C4-2B (cell line): ENCODE measurements around the gene SLC25A19.

Experiments
- ZFX ChIP-seq: fragments of 450-650 bp; IDR thresholded peaks from 2 replicates; pipeline ENCODE4 v1.6.1; 2017
- TF ChIP-seq, protein P1 (sequence below): fragments of 450-650 bp; conservative IDR thresholded peaks from 2 replicates; pipeline ENCODE4 v1.5.1; 2017; ENCODE audit warnings: mild to moderate bottlenecking

DNA sequence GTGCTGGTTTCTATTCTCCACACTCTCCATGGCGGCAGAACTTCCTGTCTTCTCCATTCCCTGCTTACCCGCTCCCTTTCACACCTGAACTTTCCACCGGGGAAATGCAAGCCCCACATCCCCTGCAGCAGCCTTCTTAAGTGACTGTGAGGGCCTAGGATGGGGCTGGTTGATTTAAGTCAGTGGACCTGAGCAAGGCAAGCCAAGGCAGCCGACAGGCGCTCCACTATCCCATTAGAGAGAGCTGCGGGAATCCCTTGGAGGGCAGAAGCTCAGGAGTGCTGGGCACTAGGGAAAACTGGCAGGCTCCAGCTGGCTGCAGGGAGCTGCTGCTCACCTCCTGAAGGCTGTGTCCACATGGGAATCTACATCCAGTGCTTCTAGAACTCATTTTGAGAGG is 36.1 kb upstream of the SLC25A19 start:
- TF ChIP-seq, protein P1, sequence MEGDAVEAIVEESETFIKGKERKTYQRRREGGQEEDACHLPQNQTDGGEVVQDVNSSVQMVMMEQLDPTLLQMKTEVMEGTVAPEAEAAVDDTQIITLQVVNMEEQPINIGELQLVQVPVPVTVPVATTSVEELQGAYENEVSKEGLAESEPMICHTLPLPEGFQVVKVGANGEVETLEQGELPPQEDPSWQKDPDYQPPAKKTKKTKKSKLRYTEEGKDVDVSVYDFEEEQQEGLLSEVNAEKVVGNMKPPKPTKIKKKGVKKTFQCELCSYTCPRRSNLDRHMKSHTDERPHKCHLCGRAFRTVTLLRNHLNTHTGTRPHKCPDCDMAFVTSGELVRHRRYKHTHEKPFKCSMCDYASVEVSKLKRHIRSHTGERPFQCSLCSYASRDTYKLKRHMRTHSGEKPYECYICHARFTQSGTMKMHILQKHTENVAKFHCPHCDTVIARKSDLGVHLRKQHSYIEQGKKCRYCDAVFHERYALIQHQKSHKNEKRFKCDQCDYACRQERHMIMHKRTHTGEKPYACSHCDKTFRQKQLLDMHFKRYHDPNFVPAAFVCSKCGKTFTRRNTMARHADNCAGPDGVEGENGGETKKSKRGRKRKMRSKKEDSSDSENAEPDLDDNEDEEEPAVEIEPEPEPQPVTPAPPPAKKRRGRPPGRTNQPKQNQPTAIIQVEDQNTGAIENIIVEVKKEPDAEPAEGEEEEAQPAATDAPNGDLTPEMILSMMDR = no peak
- no peak for TF ChIP-seq ZFX
